BJ (cell line): Measurements from ENCODE around the gene PRDM4. TPM values are rescaled to one million over a fixed set of nuclear protein-coding genes. Genes with fewer than 3 reads are reported as not detected.
"Not testable (repeated sequence)": the region's sequence is repeated elsewhere in the genome, so short reads cannot be mapped to it uniquely, and the experiment has no call there.

ENCODE experiments used
- CTCF ChIA-PET: fragments of 350-600 bp; formaldehyde crosslinking; extraction: SDS; loops from one replicate; lab custom pipeline; 2021; ENCODE audit warnings: antibody characterized with exemption, inconsistent platforms; lab: Yijun Ruan, JAX
- POLR2A ChIA-PET: fragments of 300-600 bp; sonication (Branson Sonifier 250); formaldehyde crosslinking; extraction: SDS; loops from one replicate; lab custom pipeline; 2021; ENCODE audit warnings: antibody characterized with exemption; lab: Charles Lee
- DNase-seq: peaks from one replicate; pipeline ENCODE4 v3.0.0-alpha.2; 2011; ENCODE audit warnings: low read depth
- H3K27me3 ChIP-seq: 2 replicates; pipeline ENCODE4 v1.6.0; 2011; ENCODE audit warnings: low read length; ENCODE audit not compliant: control insufficient read depth, insufficient read depth
- H3K36me3 ChIP-seq: 2 replicates; pipeline ENCODE4 v1.5.1; 2011; ENCODE audit warnings: low read length; ENCODE audit not compliant: control insufficient read depth, insufficient read depth
- H3K4me3 ChIP-seq: 2 replicates; pipeline ENCODE4 v1.5.1; 2011; ENCODE audit warnings: low read depth, mild to moderate bottlenecking, control low read depth, low read length
- polyA plus RNA-seq: library from polyadenylated mRNA; depleted of rRNA; stranded (reverse); fragments of >200 nt; gene quantifications from 2 replicates; pipeline ENCODE4 v1.2.3, GENCODE V29; 2011
- TF ChIP-seq, protein P1 (sequence below): IDR thresholded peaks from 2 replicates; pipeline ENCODE4 v1.5.1; 2011; ENCODE audit warnings: low read depth, mild to moderate bottlenecking, control low read depth, inconsistent platforms, low read length, moderate library complexity; ENCODE audit not compliant: insufficient read depth

Gene PRDM4
- polyA plus RNA-seq, 1 experiment, result 21.6 TPM

DNA sequence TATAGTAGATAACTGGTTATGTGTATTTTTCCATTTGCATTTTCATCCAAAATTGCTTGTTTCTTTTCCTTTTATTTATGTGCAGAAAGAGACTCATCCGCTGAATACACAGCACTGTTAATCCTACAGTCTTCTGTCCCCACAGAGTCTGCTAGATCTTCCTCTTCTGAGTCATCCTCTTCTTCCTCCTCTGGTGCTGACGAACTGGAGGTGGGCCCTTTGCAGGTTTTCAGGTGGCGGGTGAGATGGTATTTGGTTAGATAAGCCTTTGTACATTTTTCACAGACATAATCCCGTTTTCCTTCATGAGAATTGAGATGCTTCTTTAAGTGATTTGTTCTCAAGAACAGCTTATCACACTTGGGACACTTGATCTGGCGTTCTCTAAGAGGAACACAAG, 26.8 kb downstream of the PRDM4 start:
- H3K27me3 ChIP-seq, result no peaks in the 10 kb centered on the region
- CTCF ChIA-PET, result interaction anchor here (1.0 to 1.1 kb wide), 2 partner anchors 8 to 19 kb away, joined by 3 read pairs; no protein-coding TSS in a partner anchor
- no peak for DNase-seq
- no peak overlapping the region for H3K4me3 ChIP-seq
- POLR2A ChIA-PET, result no interaction called here
- peaks cover 12% of the 10 kb centered on the region for H3K36me3 ChIP-seq
- TF ChIP-seq, protein P1, sequence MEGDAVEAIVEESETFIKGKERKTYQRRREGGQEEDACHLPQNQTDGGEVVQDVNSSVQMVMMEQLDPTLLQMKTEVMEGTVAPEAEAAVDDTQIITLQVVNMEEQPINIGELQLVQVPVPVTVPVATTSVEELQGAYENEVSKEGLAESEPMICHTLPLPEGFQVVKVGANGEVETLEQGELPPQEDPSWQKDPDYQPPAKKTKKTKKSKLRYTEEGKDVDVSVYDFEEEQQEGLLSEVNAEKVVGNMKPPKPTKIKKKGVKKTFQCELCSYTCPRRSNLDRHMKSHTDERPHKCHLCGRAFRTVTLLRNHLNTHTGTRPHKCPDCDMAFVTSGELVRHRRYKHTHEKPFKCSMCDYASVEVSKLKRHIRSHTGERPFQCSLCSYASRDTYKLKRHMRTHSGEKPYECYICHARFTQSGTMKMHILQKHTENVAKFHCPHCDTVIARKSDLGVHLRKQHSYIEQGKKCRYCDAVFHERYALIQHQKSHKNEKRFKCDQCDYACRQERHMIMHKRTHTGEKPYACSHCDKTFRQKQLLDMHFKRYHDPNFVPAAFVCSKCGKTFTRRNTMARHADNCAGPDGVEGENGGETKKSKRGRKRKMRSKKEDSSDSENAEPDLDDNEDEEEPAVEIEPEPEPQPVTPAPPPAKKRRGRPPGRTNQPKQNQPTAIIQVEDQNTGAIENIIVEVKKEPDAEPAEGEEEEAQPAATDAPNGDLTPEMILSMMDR, result no peak

DNA sequence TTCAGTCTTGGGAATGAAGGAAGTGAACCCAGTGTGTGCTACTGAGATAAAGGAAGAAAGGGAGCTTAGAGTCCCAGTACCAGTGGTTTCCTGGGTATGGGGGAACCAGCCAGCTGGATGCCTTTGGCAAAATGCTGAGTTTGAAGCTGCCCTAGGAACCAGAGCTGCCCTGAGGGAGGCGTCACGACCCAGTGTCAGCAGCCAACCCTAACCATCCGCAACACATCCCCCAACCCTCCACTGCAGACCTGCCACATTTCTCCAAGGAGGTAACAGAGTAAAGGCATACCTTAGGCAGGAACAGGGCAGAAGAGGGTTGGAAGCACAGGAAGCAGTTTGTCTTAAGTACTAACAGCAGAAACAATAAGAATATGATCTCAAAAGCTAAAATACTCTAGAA, 28.6 kb downstream of the PRDM4 start:
- peaks cover 4% of the 10 kb centered on the region for H3K36me3 ChIP-seq
- H3K4me3 ChIP-seq, result no peak overlapping the region
- no peak for DNase-seq
- TF ChIP-seq, protein P1, result no peak
- ChIA-PET CTCF (no interaction called here), POLR2A (no interaction called here)
- H3K27me3 ChIP-seq, result no peaks in the 10 kb centered on the region

DNA sequence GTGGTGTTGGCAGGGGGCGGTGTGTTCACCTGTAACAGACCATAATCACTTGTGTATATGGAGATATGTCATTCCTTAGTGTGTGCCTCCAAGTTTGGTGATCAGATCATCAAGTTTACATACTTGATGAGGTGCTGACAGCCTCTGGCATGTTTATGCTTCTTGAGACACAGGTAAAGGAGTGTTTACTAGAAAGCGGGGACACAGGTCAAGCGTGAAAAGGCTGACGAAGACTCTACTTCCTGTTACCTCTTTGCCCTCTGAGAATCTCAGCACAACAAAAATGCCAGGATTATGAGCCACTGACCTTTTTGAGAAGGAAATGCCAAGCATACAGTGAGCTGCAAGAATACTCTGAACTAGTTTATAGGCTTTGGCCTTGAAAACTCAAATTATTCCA, 29.6 kb downstream of the PRDM4 start:
- H3K27me3 ChIP-seq, result no peaks in the 10 kb centered on the region
- H3K36me3 ChIP-seq, result peaks cover 2% of the 10 kb centered on the region
- ChIA-PET CTCF (no interaction called here), POLR2A (no interaction called here)
- TF ChIP-seq, protein P1, result no peak
- DNase-seq, result no peak
- no peak overlapping the region for H3K4me3 ChIP-seq

DNA sequence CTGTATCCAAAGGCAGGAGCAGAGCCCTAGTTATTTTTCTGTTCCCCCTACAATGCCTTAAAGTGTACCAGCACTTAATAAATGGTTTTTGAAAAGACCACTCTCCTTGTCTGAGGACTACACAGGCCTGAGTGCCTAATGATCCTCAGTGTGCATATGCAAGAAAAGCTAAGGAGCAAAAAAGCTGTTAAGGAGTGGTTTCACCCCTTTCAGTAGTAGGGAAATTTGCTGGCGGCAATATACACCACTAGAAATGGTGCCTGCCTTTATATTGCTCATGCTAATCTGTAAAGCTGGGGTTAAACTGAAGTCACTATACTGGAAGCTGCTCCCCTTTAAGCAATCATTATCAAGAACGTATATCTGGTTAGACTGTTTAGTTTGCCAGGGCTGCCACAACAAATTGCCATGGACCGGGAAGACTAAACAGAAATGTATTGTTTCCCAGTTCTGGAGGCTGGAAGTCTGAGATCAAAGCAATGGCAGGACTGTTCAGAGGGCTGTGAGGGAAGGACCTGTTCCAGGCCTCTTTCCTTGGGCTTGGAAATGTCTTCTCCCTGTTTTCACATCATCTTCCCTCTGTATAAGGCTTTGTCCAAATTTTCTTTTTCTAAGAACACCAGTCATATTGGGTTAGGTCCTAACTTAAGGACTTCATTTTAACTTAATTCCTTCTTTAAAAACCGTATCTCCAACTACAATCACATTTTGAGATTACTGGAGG, 30.2 kb downstream of the PRDM4 start:
- no peak for DNase-seq
- CTCF ChIA-PET, result interaction anchor here (0.6 kb wide), 1 partner anchor 125 kb away, joined by 3 read pairs; no protein-coding TSS in a partner anchor
- Histone ChIP-seq H3K27me3 (no peaks in the 10 kb centered on the region), H3K4me3 (no peak overlapping the region), H3K36me3 (peaks cover 2% of the 10 kb centered on the region)
- TF ChIP-seq, protein P1, result no peak
- POLR2A ChIA-PET, result no interaction called here

- POLR2A ChIA-PET, CTCF ChIA-PET, H3K4me3 ChIP-seq, H3K36me3 ChIP-seq, H3K27me3 ChIP-seq, DNase-seq: not testable (repeated sequence)
These were observed 33.2 kb downstream of the PRDM4 start for GRCh38 chr12:107727742-107728141.

DNA sequence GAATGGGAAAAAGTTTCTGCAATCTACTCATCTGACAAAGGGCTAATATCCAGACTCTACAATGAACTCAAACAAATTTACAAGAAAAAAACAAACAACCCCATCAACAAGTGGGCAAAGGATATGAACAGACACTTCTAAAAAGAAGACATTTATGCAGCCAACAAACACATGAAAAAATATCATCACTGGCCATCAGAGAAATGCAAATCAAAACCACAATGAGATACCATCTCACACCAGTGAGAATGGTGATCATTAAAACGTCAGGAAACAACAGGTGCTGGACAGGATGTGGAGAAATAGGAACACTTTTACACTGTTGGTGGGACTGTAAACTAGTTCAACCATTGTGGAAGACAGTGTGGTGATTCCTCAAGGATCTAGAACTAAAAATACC, 33.6 kb downstream of the PRDM4 start:
- H3K4me3 ChIP-seq, CTCF ChIA-PET, H3K36me3 ChIP-seq, DNase-seq, H3K27me3 ChIP-seq, POLR2A ChIA-PET: not testable (repeated sequence)
